ENCODE data around the gene PCDHA1.

Gene PCDHA1

DNA sequence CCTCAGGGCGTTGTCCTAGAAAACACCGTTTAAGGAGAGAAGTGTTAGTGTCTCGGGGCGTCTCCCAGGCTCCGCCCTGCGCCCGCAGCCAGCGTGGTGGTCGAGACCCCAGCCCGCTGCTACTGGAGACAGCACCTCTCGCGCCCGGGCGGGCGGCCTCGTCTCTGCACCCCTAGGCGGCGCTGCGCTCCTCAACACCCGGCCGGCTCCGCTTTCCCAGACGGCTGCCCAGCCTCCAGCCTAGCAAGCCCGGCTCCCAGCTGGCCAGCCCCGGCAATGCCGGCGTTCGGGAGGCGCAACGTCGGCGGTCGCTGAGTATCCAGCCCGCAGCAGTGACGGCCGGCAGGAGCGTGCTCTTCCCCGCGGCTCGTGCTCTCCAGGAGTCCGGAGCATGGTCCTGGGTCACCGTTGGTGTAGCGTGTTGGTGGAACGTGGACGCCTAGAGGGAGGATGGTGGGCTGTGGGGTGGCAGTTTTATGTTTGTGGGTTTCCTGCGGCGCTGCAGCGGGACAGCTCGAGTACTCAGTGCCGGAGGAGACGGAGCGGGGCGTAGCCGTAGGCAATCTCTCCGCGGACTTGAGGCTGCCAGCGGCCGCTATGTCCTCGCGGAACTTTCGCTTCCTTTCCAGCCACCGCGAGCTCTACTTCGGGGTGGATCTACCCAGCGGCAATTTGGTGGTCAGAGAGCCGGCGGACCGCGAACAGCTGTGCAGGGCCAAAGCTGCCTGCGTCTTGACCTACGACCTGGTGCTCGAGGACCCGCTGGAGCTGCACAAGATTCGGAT lies 140.7 kb downstream of the PCDHA1 start:
- DNase-seq, result no peak

- DNase-seq, result no peak
Observed at GRCh38 chr5:140927228-140927573, 141.3 kb downstream of the PCDHA1 start.

DNA sequence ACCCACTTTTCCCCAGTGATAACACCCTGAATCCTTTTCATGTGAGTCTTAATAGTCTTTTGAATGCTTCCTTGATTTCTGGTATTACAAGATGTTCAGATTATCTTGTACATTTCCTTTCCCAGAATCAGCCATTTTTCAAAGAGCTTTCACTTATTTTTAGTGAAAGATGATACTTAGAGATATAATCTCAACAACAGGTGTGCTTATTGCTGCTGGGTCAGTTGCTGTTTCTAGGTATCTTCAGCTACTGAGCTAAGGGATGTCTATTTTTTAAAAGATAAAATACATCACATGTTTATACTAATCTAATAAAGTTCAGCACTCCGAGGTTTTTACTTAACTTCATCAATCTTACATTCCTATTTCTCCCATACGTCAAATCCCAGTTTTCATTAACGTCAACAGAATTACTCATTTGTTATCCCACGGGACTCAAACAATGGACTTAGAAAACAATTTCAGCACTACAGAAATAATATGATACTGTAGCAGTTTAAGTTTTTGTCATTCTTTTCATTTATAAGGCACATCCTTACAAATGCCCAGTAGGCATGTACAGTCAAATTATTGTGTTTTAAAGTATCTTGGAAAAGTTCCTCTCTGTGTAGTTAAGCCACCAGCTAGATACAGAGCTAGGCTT lies 149.1 kb downstream of the PCDHA1 start:
- no peak for DNase-seq

DNA sequence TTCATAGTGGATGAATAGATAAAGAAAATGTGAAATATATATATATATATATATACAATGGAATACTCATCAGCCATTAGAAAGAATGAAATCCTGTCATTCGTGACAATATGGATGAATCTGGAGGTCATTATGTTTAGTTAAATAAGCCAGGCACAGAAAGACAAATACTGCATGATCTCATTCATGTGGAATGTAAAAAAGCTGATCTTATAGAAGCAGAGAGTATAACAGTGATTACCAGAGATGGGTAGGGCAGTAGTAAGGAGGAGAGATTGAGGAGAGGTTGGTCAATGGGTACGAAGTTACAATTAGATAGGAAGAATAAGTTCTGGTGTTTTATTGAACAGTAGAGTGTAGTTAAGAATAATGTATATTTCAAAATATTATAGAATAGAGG lies 160.6 kb downstream of the PCDHA1 start:
- DNase-seq, result no peak

DNA sequence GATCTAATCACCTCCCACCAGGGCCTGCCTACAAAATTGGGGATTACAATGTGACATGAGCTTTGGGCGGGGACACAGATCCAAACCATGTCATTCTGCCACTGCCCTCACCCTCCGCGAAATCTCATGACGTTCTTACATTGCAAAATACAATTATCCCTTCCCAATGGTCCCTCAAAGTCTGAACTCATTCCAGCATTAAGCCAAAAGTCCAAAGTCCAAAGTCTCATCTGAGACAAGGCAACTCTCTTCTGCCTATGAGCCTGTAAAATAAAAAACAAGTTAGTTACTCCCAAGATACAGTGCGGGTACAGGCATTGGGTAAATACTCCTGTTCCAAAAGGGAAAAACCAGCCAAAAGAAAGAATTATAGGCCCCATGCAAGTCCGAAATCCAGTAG lies 165.7 kb downstream of the PCDHA1 start:
- no peak for DNase-seq

GRCh38 chr5:140953234-140953633 lies 167.3 kb downstream of the PCDHA1 start:
- DNase-seq, result no peak

DNA sequence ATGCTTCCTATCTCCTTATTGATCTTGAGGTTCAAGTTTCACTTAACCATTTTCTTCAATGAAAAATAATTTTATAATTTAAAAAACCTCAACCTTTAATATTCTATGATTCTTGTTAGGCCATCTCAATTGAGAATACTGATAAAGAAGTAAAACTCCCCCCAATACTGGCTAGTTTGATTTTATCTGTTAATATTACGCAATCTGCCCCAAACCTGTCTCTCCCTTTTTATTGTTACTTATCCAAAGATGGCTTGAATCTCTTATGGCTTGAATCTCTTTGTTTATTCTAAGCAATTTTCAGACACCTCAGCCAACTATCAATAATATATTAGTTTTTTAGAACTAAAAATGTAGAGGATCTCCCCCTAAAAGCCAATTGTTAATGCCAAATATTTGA lies 176.2 kb downstream of the PCDHA1 start:
- DNase-seq, result no peak

DNA sequence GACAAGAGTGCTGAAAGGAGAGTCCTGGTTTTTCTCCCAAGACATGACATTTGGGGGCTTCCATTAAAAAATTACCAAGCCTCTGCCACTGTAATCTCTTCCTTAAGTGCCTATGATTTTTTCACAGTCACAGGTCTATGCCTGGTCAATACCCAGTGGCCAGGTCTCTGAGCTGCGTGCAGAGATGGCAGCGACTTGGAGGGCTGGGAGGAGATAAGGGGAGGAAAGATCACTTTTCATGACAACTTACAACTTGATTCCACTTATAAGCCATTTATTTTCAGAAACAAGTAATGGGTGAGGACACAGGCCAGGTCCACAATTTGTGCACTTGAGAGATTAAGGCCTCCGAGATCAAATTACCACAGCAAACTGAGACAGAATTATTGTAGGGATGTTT lies 178.4 kb downstream of the PCDHA1 start:
- DNase-seq, result no peak

GRCh38 chr5:140965905-140966292 lies 180.0 kb downstream of the PCDHA1 start:
- no peak for DNase-seq

GRCh38 chr5:140966293-140967225 lies 180.6 kb downstream of the PCDHA1 start, which contains the start of gene PCDHAC2:
PCDHAC2 (plus strand) TSS chr5:140966476; CDS start chr5:140966767, 291 bp downstream.
- DNase-seq, result no peak

DNA sequence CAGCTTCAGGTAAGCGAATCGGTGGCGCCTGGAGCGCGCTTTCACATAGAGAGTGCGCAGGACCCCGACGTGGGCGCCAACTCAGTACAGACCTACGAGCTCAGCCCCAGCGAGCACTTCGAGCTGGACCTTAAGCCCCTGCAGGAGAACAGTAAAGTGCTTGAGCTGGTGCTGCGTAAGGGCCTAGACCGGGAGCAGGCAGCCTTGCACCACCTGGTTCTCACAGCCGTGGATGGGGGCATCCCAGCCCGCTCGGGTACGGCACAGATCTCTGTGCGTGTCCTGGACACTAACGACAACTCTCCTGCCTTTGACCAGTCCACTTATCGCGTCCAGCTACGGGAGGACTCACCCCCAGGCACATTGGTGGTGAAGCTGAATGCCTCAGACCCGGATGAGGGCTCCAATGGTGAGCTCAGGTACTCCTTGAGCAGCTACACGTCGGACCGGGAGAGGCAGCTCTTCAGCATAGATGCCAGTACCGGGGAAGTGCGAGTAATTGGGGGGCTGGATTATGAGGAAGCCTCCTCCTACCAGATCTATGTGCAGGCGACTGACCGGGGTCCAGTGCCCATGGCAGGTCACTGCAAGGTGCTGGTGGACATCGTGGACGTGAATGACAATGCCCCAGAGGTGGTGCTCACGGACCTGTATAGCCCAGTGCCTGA lies 181.4 kb downstream of the PCDHA1 start:
- no peak for DNase-seq

- no peak for DNase-seq
Observed at GRCh38 chr5:140969880-140970279, 183.9 kb downstream of the PCDHA1 start.

DNA sequence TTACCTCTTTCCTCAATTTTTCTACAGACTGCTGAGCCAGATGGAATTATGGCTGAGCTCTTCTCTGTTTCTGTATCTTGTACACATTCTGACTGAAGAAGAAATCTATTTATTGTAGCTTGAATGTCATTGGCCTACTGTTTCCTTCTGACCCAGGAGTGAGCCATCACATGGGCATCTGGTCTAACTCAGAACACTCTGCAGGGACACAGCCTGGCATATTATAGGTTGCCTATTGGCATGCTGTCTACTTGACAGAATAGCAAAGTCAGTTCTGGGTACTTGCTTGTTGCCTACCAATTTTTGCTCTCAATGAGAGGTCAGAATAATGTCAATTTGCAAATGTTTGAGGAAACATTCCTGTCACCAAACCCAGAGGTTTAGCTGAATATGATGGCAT lies 187.6 kb downstream of the PCDHA1 start:
- DNase-seq, result no peak

- DNase-seq, result no peak
Observed at GRCh38 chr5:140977003-140977402, 191.1 kb downstream of the PCDHA1 start.

DNA sequence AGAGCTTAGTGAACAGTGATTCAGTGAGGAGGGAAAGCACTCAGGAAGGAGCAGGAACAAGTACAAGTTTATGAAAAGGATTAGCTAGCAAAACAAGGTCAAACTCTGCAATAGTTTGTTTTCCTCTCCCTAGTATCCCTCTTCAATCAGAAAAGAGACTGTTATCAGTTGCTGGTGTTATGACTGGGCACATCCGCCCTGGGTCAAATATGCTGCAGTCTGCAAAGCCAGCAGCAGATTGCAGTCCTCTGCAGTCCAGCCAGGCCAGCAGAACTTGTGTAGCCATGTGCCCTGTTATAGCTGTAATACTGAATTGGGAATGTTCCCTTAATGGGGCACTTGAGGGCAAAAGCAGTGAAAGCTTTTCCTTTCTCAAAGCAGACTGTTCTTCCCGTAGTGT lies 192.3 kb downstream of the PCDHA1 start:
- no peak for DNase-seq

- DNase-seq, result no peak
Observed at GRCh38 chr5:140978983-140979382, 193.0 kb downstream of the PCDHA1 start.

DNA sequence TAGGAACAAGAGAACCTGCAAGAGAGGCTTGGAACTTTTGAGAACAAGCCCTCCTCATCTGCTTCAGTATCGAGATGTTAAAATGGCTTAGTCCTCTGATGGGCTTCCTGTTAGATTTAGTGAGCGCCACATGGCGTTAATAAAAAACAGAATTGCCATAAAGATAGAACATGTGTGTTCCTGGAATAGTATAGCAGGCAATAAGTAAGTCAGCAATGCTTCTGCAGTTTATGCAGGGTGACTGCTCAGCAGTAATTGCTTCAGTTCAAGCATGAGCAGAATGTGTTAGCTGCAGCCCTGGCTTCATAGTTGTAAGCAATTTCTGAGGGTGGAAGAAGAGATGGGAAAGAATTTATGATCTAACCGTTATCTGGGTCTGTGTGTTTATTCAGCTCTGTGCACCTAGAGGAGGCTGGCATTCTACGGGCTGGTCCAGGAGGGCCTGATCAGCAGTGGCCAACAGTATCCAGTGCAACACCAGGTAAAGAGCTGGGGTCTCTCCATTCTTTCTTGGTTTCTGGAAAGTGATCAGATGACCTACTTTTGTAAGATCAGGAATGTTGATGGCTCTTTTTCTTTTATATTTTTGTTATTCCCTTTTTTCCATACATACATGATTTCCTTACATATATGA lies 196.3 kb downstream of the PCDHA1 start:
- DNase-seq, result no peak

GRCh38 chr5:140986117-140986521 lies 200.2 kb downstream of the PCDHA1 start:
- no peak for DNase-seq

- DNase-seq, result no peak
Observed at GRCh38 chr5:140988100-140988499, 202.2 kb downstream of the PCDHA1 start.

DNA sequence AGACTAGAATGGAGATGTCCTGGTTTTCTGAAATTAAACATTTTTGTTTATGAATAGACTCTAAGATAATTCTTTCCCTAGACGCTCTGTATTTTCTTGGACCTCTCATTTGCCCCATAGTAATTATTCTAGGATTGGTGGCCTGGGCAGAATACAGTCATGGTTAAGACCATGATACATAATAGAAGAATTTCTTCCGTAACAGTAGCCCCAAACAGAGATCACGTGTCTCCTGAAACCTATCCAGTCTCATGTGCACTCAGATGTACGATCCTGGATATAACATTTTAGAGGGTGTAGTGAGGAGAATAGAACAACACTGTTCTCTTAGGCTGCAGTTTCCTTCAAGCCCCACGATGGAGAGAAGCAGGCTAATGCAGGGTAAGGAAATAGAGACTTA lies 202.7 kb downstream of the PCDHA1 start:
- no peak for DNase-seq

DNA sequence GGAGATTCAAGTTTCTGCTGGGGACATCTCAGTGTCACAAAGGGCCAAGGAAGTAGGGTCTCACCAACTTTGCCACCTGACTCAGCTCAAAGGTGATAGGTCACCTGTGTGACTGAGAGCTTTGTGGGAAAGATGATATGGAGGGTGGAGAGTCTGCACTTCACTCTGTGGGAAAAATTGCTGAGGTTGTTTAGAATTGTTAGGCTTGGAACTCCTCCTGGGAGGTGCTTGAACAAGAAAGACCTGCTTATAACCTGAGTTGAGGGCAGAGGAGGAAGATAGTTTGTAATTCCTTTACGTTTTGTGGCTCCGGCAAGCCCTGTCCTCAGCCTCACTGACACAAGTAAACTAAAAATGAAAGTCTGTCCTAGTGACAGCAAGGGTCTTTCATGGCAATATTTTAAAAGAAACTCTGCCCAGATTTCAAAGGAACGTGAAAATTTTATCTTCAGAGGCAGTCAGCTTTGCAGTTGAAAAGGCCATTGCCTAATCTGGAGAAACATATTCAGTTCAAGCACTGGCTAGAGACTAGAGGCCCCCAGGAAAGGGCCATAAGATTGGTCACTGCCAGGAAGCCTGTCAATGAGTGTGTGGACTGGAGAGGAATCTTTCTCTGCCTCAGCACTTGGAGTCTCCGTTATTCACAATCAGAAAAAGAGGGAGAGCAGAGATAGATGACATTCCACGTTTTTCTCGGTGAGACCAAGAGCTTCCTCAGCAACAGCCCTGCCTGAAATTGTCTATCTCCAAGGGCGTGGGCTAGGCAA lies 203.5 kb downstream of the PCDHA1 start:
- no peak for DNase-seq

- DNase-seq, result no peak
Observed at GRCh38 chr5:140992828-140993227, 206.9 kb downstream of the PCDHA1 start.

All from activated gamma-delta T cell treated with Interleukin-2 at 50 U/mL for 16 hours (primary cell).